ENCODE measurements around the gene ARL6IP5.

- TF ChIP-seq TAF1 (IDR thresholded peaks at IDR 0.05; ENCODE audit: low read depth, low read length) (no peak), POLR2A (IDR thresholded peaks at IDR 0.05; ENCODE audit: low read depth, low read length) (no peak), POLR2AphosphoS5 (IDR thresholded peaks at IDR 0.05; ENCODE audit: low read depth, low read length) (no peak), SPI1 (IDR thresholded peaks at IDR 0.05; ENCODE audit: low read depth, low read length) (no peak), POU2F2 (IDR thresholded peaks at IDR 0.05; ENCODE audit: low read depth, low read length) (no peak)
These were observed 61.0 kb downstream of the ARL6IP5 start for GRCh38 chr3:69145688-69146087.

Data from GM12891 (cell line).